SK-N-SH treated with all-trans-retinoic acid at 6 μM for 48 hours (cell line): ENCODE results near the gene TTYH2.

Source experiments
- ATAC-seq: fragments of 200-7000 bp; cut with Tn5 transposase; 3 replicates; pipeline ENCODE4 v1.9.1; 2020; ENCODE audit warnings: mild to moderate bottlenecking, moderate library complexity
- ARNTL ChIP-seq: fragments of 450-650 bp; formaldehyde crosslinking; IDR thresholded peaks from 2 replicates; pipeline ENCODE4 v1.5.0; 2020; ENCODE audit warnings: low read depth, mild to moderate bottlenecking, moderate library complexity, borderline replicate concordance
- BACH2 ChIP-seq: fragments of 250-450 bp; sonication (Bioruptor Pico); IDR thresholded peaks from 2 replicates; pipeline ENCODE4 v1.9.0; 2021; ENCODE audit warnings: mild to moderate bottlenecking, borderline replicate concordance
- CREB5 ChIP-seq: fragments of 250-450 bp; sonication (Bioruptor Pico); IDR thresholded peaks from 2 replicates; pipeline ENCODE4 v1.5.1; 2020; ENCODE audit warnings: low read depth, mild to moderate bottlenecking, moderate library complexity
- CSDC2 ChIP-seq: fragments of 250-450 bp; sonication (Bioruptor Pico); IDR thresholded peaks from 2 replicates; pipeline ENCODE4 v1.5.0; 2020; ENCODE audit warnings: mild to moderate bottlenecking, moderate library complexity
- CSRNP3 ChIP-seq: fragments of 250-450 bp; sonication (Bioruptor Pico); IDR thresholded peaks from 2 replicates; pipeline ENCODE4 v1.5.1; 2021; ENCODE audit warnings: mild to moderate bottlenecking, moderate library complexity
- ESRRG ChIP-seq: fragments of 250-450 bp; sonication (Bioruptor Pico); IDR thresholded peaks from 2 replicates; pipeline ENCODE4 v1.6.1; 2021; ENCODE audit warnings: mild to moderate bottlenecking
- GLIS3 ChIP-seq: fragments of 250-450 bp; sonication (Bioruptor Pico); IDR thresholded peaks from 2 replicates; pipeline ENCODE4 v1.5.0; 2020; ENCODE audit warnings: mild to moderate bottlenecking, moderate library complexity
- OSR1 ChIP-seq: fragments of 250-450 bp; sonication (Bioruptor Pico); IDR thresholded peaks from 2 replicates; pipeline ENCODE4 v1.8.0; 2022; ENCODE audit warnings: moderate library complexity, mild to moderate bottlenecking, inconsistent platforms
- PPARA ChIP-seq: fragments of 250-450 bp; sonication (Bioruptor Pico); IDR thresholded peaks from 2 replicates; pipeline ENCODE4 v1.5.0; 2020; ENCODE audit warnings: mild to moderate bottlenecking, borderline replicate concordance
- RARB ChIP-seq: fragments of 250-450 bp; sonication (Bioruptor Pico); IDR thresholded peaks from 2 replicates; pipeline ENCODE4 v1.8.0; 2021; ENCODE audit warnings: mild to moderate bottlenecking, moderate library complexity
- SNAI2 ChIP-seq: fragments of 250-450 bp; sonication (Bioruptor Pico); IDR thresholded peaks from 2 replicates; pipeline ENCODE4 v1.5.0; 2020; ENCODE audit warnings: mild to moderate bottlenecking, moderate library complexity
- TOX ChIP-seq: fragments of 250-450 bp; sonication (Bioruptor Pico); IDR thresholded peaks from 2 replicates; pipeline ENCODE4 v1.8.0; 2021; ENCODE audit warnings: mild to moderate bottlenecking, moderate library complexity, borderline replicate concordance
- ZC3H10 ChIP-seq: fragments of 250-450 bp; sonication (Bioruptor Pico); IDR thresholded peaks from 2 replicates; pipeline ENCODE4 v1.5.1; 2021; ENCODE audit warnings: mild to moderate bottlenecking, moderate library complexity
- ZFP3 ChIP-seq: fragments of 250-450 bp; sonication (Bioruptor Pico); IDR thresholded peaks from 2 replicates; pipeline ENCODE4 v1.5.0; 2020; ENCODE audit warnings: mild to moderate bottlenecking, moderate library complexity
- ZFP30 ChIP-seq: fragments of 450-650 bp; formaldehyde crosslinking; IDR thresholded peaks from 2 replicates; pipeline ENCODE4 v1.5.0; 2022; ENCODE audit warnings: mild to moderate bottlenecking, moderate library complexity
- ZNF565 ChIP-seq: fragments of 450-650 bp; formaldehyde crosslinking; conservative IDR thresholded peaks from 2 replicates; pipeline ENCODE4 v1.5.0; 2020; ENCODE audit warnings: low read depth, mild to moderate bottlenecking, moderate library complexity
- ZNF70 ChIP-seq: fragments of 450-650 bp; formaldehyde crosslinking; IDR thresholded peaks from 2 replicates; pipeline ENCODE4 v1.5.0; 2020; ENCODE audit warnings: mild to moderate bottlenecking, moderate library complexity
- ZNF8 ChIP-seq: fragments of 450-650 bp; formaldehyde crosslinking; IDR thresholded peaks from 2 replicates; pipeline ENCODE4 v1.5.0; 2020; ENCODE audit warnings: mild to moderate bottlenecking, moderate library complexity
- TF ChIP-seq, protein P1 (sequence below): fragments of 250-450 bp; sonication (Bioruptor Pico); IDR thresholded peaks from 2 replicates; pipeline ENCODE4 v1.8.0; 2020; ENCODE audit warnings: mild to moderate bottlenecking, moderate library complexity, borderline replicate concordance
- TF ChIP-seq, protein P2 (sequence below): fragments of 250-450 bp; sonication (Bioruptor Pico); IDR thresholded peaks from 2 replicates; pipeline ENCODE4 v1.8.0; 2021; ENCODE audit warnings: low read depth, mild to moderate bottlenecking, moderate library complexity, borderline replicate concordance

TTYH2 gene

GRCh38 chr17:74245145-74245831 is 31.9 kb downstream of the TTYH2 start:
- TF ChIP-seq ARNTL, result no peak
- no peak for TF ChIP-seq RARB (CRISPR knock-in tag)
- TF ChIP-seq CREB5, result no peak
- TF ChIP-seq ZNF565 (CRISPR knock-in tag), result no peak
- TF ChIP-seq, protein P1, sequence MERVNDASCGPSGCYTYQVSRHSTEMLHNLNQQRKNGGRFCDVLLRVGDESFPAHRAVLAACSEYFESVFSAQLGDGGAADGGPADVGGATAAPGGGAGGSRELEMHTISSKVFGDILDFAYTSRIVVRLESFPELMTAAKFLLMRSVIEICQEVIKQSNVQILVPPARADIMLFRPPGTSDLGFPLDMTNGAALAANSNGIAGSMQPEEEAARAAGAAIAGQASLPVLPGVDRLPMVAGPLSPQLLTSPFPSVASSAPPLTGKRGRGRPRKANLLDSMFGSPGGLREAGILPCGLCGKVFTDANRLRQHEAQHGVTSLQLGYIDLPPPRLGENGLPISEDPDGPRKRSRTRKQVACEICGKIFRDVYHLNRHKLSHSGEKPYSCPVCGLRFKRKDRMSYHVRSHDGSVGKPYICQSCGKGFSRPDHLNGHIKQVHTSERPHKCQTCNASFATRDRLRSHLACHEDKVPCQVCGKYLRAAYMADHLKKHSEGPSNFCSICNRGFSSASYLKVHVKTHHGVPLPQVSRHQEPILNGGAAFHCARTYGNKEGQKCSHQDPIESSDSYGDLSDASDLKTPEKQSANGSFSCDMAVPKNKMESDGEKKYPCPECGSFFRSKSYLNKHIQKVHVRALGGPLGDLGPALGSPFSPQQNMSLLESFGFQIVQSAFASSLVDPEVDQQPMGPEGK (CRISPR knock-in tag), result no peak
- TF ChIP-seq ZFP30 (CRISPR knock-in tag), result no peak
- TF ChIP-seq ZNF8, result no peak
- no peak for TF ChIP-seq SNAI2
- no peak for TF ChIP-seq ESRRG (CRISPR knock-in tag)
- TF ChIP-seq PPARA, result no peak
- ATAC-seq, result no peak

GRCh38 chr17:74245871-74246270 is 32.5 kb downstream of the TTYH2 start:
- TF ChIP-seq BACH2 (CRISPR knock-in tag) (no peak), CSDC2 (no peak), ZNF70 (CRISPR knock-in tag) (no peak), SNAI2 (no peak), TOX (no peak), OSR1 (CRISPR knock-in tag) (no peak), CREB5 (no peak), GLIS3 (CRISPR knock-in tag) (no peak), ESRRG (CRISPR knock-in tag) (no peak), ZFP30 (CRISPR knock-in tag) (no peak), ZC3H10 (no peak)
- TF ChIP-seq, protein P1 (CRISPR knock-in tag), result no peak
- TF ChIP-seq, all 23 proteins: peak for 0
- no peak for ATAC-seq

GRCh38 chr17:74249590-74250270 is 36.4 kb downstream of the TTYH2 start:
- no peak for ATAC-seq

More at GRCh38 chr17:74249590-74250270, 36.4 kb downstream of the TTYH2 start:
- TF ChIP-seq CREB5 (no peak), ESRRG (CRISPR knock-in tag) (no peak), BACH2 (CRISPR knock-in tag) (no peak), ZFP30 (CRISPR knock-in tag) (no peak), ZNF70 (CRISPR knock-in tag) (no peak), ARNTL (no peak), OSR1 (CRISPR knock-in tag) (no peak), ZFP3 (CRISPR knock-in tag) (no peak), RARB (CRISPR knock-in tag) (no peak), CSRNP3 (no peak)
- TF ChIP-seq, protein P2, sequence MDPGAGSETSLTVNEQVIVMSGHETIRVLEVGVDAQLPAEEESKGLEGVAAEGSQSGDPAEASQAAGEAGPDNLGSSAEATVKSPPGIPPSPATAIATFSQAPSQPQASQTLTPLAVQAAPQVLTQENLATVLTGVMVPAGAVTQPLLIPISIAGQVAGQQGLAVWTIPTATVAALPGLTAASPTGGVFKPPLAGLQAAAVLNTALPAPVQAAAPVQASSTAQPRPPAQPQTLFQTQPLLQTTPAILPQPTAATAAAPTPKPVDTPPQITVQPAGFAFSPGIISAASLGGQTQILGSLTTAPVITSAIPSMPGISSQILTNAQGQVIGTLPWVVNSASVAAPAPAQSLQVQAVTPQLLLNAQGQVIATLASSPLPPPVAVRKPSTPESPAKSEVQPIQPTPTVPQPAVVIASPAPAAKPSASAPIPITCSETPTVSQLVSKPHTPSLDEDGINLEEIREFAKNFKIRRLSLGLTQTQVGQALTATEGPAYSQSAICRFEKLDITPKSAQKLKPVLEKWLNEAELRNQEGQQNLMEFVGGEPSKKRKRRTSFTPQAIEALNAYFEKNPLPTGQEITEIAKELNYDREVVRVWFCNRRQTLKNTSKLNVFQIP (CRISPR knock-in tag), result no peak
